Fibroblast of pulmonary artery (primary cell): ENCODE results near the gene ANKDD1B.

Source experiments
- DNase-seq: peaks from one replicate; pipeline ENCODE4 v3.0.0-alpha.2; 2010; ENCODE audit warnings: low read depth
- H3K4me3 ChIP-seq: replicated peaks from 2 replicates; pipeline ENCODE4 v1.5.1; 2011; ENCODE audit warnings: low read depth, mild to moderate bottlenecking, control low read depth, low read length, moderate library complexity
- CTCF ChIP-seq: IDR thresholded peaks from 2 replicates; pipeline ENCODE4 v1.5.1; 2011; ENCODE audit warnings: mild to moderate bottlenecking, control low read depth, low read length, inconsistent platforms; ENCODE audit errors: missing control alignments

ANKDD1B gene

GRCh38 chr5:75640826-75641225, 29.6 kb downstream of the ANKDD1B start:
- no peak overlapping the region for H3K4me3 ChIP-seq
- TF ChIP-seq CTCF: no peak
- DNase-seq: no peak

GRCh38 chr5:75648712-75649111, 37.5 kb downstream of the ANKDD1B start:
- no peak for DNase-seq
- TF ChIP-seq CTCF: no peak

GRCh38 chr5:75651575-75652238, 40.5 kb downstream of the ANKDD1B start:
- no peak for DNase-seq
- no peak for TF ChIP-seq CTCF
- no peak overlapping the region for H3K4me3 ChIP-seq

More at GRCh38 chr5:75648712-75649111, 37.5 kb downstream of the ANKDD1B start:
- no peak overlapping the region for H3K4me3 ChIP-seq

DNA sequence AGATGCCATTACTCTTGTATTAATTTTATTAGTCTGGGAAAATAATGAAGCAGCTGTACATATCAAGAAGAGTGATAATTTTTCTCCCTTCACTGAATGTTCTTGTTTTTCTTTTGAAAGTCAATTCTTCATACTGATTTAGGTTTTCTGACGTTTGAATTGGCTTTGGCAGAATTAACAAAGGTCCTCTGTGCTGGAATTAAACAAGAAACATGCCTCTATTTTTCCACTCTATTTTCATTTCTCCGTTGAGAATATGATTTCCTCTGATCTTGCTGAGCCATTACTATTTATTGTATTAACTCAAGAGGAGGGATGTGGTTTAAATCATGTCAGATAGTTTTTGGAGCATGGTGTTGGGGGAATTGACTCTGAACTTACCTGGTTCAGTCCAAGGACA, 42.3 kb downstream of the ANKDD1B start:
- no peak for TF ChIP-seq CTCF
- no peak for DNase-seq
- H3K4me3 ChIP-seq: no peak overlapping the region

DNA sequence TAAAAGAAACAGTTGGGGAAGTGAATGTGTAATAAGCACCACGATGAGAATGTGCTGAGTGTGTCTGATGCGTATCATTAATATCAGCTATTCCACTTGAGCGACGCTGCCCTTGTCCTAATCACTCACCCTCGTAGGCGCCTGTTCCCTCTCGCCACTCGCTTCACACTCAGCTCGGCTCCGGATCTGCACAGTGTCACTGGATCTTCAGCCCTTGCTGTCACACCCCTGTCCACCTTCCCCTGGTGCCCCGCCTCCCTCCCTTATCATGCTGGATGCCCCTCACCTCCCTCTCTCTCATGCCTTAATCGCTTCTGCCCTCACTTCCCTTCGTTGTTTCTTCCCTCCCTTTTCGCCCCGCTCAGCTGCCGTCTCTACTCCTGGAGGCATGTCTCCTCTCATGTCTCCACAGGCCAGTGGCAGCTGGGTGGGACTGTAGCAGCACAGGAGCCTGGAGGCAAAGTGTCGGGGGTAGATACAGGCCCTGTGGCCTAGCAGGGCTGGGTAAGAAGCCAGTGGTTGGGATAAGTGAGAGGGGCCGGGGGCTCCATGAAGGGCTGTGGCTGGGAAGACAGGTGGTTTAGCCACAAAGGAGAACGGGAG, 43.5 kb downstream of the ANKDD1B start:
- TF ChIP-seq CTCF: no peak
- H3K4me3 ChIP-seq: no peak overlapping the region
- no peak for DNase-seq

- TF ChIP-seq CTCF: no peak
- H3K4me3 ChIP-seq: peak overlapping the region; percentile 59
- DNase-seq: peak; percentile 38
Observed at GRCh38 chr5:75656311-75657003, 45.2 kb downstream of the ANKDD1B start.
